HTR-8/SVneo (cell line): ENCODE results near the gene TYROBP.
"Not testable (repeated sequence)": the region's sequence is repeated elsewhere in the genome, so short reads cannot be mapped to it uniquely, and the experiment has no call there.

Experiments
- DNase-seq: peaks from one replicate; pipeline ENCODE4 v3.0.0; 2011; ENCODE audit warnings: low spot score, mixed read lengths; ENCODE audit not compliant: insufficient read length
- FAIRE-seq: peaks from 2 replicates; lab custom pipeline; 2011; peaks lifted over from hg19 to GRCh38; lab: Jason Lieb, UNC

Gene TYROBP

GRCh38 chr19:35901854-35902661 is 6.0 kb downstream of the TYROBP start, which contains the start of gene HCST:
TSS of gene HCST (plus strand) at chr19:35902529. CDS start at chr19:35902594, 65 bp downstream.
- no peak for FAIRE-seq
- DNase-seq: no peak

GRCh38 chr19:35901055-35901644 is 6.9 kb downstream of the TYROBP start:
- no peak for FAIRE-seq
- peak; percentile 42 for DNase-seq

GRCh38 chr19:35899547-35900214 is 8.4 kb downstream of the TYROBP start:
- DNase-seq (peak; percentile 83), FAIRE-seq (peak; percentile 98)

GRCh38 chr19:35898499-35898809 is 9.6 kb downstream of the TYROBP start:
- FAIRE-seq: no peak
- no peak for DNase-seq

GRCh38 chr19:35897706-35898451 is 10.2 kb downstream of the TYROBP start:
- FAIRE-seq (no peak), DNase-seq (no peak)

- FAIRE-seq (no peak), DNase-seq (no peak)
These were observed 11.5 kb downstream of the TYROBP start for GRCh38 chr19:35896643-35897040.

- FAIRE-seq: no peak
- no peak for DNase-seq
These were observed 12.0 kb downstream of the TYROBP start for GRCh38 chr19:35895911-35896642.

- no peak for FAIRE-seq
- no peak for DNase-seq
These were observed 13.8 kb downstream of the TYROBP start for GRCh38 chr19:35894342-35894741.

GRCh38 chr19:35891819-35892218 is 16.3 kb downstream of the TYROBP start:
- DNase-seq, FAIRE-seq: not testable (repeated sequence)

GRCh38 chr19:35890113-35890650 is 17.9 kb downstream of the TYROBP start:
- FAIRE-seq: no peak
- DNase-seq: no peak

GRCh38 chr19:35889370-35890112 is 18.6 kb downstream of the TYROBP start:
- DNase-seq: no peak
- FAIRE-seq: no peak

GRCh38 chr19:35888398-35888797 is 19.7 kb downstream of the TYROBP start:
- DNase-seq: no peak
- no peak for FAIRE-seq

- DNase-seq (no peak), FAIRE-seq (no peak)
These were observed 20.9 kb downstream of the TYROBP start for GRCh38 chr19:35887197-35887596.

GRCh38 chr19:35885904-35886303 is 22.2 kb downstream of the TYROBP start:
- FAIRE-seq: no peak

GRCh38 chr19:35885225-35885738 is 22.8 kb downstream of the TYROBP start:
- FAIRE-seq: no peak

More at GRCh38 chr19:35885904-35886303, 22.2 kb downstream of the TYROBP start:
- DNase-seq: no peak

GRCh38 chr19:35883882-35884281 is 24.2 kb downstream of the TYROBP start:
- DNase-seq: no peak
- no peak for FAIRE-seq

More at GRCh38 chr19:35885225-35885738, 22.8 kb downstream of the TYROBP start:
- DNase-seq: no peak

- DNase-seq (no peak), FAIRE-seq (peak; percentile 26)
These were observed 25.8 kb downstream of the TYROBP start for GRCh38 chr19:35882114-35882832.

- DNase-seq (peak; percentile 88), FAIRE-seq (peak; percentile 31)
These were observed 28.3 kb downstream of the TYROBP start for GRCh38 chr19:35879770-35880317.
